Measurements from ENCODE around the gene SPRED1.

DNA sequence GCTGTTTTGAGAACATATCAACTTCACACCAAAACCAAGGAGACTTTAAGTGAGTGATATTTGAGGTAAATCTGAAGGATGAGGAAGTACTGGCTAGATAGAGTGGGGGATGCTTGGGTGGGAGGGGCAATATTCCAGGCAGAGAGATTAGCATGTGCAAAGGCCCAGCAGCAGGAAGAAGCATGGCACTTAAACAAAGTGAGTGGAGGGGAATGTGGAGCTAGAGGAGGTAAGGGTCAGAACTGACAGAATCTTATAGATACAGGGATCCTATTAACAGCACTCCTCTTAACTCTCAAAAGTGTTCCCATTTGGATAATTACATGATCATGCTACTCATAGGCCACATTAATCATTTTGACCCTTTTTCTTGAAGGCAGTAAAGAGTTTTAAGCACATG, 41.4 kb upstream of the SPRED1 start:
- TF ChIP-seq, protein P1, sequence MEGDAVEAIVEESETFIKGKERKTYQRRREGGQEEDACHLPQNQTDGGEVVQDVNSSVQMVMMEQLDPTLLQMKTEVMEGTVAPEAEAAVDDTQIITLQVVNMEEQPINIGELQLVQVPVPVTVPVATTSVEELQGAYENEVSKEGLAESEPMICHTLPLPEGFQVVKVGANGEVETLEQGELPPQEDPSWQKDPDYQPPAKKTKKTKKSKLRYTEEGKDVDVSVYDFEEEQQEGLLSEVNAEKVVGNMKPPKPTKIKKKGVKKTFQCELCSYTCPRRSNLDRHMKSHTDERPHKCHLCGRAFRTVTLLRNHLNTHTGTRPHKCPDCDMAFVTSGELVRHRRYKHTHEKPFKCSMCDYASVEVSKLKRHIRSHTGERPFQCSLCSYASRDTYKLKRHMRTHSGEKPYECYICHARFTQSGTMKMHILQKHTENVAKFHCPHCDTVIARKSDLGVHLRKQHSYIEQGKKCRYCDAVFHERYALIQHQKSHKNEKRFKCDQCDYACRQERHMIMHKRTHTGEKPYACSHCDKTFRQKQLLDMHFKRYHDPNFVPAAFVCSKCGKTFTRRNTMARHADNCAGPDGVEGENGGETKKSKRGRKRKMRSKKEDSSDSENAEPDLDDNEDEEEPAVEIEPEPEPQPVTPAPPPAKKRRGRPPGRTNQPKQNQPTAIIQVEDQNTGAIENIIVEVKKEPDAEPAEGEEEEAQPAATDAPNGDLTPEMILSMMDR (IDR thresholded peaks at IDR 0.05) = no peak
- no peak for TF ChIP-seq ZFX (IDR thresholded peaks at IDR 0.05; ENCODE audit: borderline replicate concordance)

All from 22Rv1 (cell line).